ENCODE data around the gene CLCN4.
A peak's percentile ranks its signal among the peaks of the same experiment; 100 is the strongest.

The CLCN4 gene

DNA sequence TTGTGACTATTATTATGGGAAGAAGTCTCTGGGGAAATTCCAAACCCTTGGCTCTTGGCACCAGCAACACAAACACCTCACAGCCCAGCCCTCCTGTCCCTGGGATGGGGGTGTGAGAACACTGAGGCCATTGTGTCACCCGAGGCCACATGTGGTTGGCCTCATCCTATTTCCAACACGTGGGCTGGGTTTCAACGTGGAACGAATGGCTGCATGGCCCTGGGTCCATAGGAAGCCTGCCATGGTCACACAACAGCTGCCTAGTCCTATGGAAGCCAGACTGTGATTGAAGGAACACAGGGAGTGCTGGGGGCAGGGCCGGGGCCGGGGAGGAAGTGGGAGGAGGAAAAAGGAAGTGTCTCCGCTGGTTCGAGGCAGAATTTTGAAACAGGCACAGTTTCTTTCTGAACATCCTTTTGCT, 10.0 kb downstream of the CLCN4 start:
- peak; percentile 3 to 17 for DNase-seq (ENCODE audit: low read depth in 2 of 2)

DNA sequence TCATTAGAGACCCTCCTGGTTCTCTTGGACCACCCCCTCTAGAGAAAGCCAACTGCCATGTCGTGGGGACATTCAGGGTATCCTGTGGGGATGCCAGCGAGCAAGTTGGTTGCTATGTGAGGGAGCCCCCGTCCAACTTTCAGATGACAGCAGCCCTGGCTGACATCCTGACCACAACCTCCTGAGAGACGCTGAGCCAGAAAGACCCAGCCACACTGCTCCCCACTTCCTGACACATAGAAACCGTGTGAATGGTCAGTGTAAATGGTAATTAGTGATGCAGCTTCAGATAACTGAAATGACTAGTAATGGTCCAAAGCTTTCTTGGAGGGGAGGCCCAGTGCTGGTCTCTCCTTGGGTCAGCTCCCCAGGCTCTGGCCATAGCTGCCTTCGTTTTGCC, 10.8 kb downstream of the CLCN4 start:
- no peak for DNase-seq (ENCODE audit: low read depth in 2 of 2)

DNA sequence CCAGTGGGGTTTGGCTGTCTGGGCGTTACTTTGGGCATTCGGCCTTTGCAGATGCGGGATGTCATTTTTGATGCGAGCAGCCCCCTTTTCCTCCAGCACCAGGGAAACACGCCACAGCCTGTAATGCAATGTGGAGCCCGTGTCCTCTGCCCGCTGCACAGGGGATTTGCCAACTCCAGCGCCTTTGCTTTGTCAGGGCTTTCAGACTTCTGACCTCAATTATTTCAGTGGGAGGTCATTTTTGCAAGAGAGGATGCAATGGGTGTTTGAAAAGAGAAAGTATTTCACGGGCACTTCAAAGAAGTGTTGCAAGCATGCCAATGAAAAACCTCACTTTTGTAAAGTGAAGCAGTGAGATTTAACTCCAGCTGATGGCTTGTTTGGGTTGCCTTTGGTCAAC, 11.5 kb downstream of the CLCN4 start:
- no peak for DNase-seq (ENCODE audit: low read depth in 2 of 2)

DNA sequence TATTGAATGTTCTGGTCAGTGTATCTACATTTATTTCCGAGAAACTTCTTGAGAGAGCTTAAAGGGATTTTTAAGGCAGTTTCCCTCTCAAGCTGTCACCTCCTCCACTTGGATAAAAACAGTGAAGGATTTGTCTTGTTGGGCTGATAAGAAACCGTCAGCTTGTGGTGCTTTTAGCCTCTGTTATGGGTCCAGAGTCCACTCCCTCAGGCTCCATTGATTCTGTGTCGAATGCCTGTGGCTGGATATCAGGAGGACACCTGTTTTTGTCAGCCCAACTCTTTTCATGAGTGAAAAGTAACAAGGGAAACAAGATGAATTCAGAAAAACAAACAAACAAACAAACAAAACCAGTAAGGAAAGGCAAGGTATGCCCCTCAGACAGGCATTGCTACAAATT, 12.4 kb downstream of the CLCN4 start:
- no peak for DNase-seq (ENCODE audit: low read depth in 2 of 2)

DNA sequence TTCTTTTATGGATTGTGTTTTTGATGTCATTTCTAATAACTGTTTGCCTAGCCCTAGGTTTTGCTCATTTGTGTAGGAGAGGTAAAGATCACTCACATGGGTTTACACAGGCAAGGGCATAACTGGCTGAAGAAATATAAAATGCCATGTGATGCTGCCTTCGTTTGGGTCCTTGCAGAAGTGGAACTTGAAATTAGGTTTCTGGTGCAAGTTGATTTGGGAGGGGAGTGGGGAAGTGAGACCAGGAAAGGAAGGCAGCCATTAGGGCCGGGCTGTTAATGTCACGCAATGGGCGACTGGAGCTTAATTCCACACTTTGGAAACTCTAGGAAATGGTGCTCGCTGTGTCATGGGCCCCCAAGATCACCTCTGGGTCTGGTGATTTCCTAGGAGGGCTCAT, 14.5 kb downstream of the CLCN4 start:
- DNase-seq (ENCODE audit: low read depth in 2 of 2): no peak

DNA sequence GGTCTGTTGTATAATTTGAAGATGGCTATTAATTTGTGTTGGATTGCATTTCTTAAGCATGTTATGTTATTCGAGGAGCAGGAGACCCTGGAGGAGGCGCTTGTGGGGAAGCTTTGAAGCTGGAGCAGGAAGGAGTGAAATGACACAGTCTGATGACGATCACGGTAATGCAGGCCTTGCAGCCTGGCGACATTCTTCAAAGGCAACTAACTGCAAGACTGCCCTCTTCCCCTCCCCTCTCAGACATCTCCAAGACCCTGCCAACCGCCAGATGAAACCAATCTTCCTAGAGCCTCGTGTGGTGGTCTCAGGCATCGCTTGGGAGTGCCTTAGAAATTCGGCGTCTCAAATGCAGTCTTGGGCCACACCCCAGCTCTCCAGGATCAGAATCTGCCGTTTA, 16.1 kb downstream of the CLCN4 start:
- no peak for DNase-seq (ENCODE audit: low read depth in 2 of 2)

DNA sequence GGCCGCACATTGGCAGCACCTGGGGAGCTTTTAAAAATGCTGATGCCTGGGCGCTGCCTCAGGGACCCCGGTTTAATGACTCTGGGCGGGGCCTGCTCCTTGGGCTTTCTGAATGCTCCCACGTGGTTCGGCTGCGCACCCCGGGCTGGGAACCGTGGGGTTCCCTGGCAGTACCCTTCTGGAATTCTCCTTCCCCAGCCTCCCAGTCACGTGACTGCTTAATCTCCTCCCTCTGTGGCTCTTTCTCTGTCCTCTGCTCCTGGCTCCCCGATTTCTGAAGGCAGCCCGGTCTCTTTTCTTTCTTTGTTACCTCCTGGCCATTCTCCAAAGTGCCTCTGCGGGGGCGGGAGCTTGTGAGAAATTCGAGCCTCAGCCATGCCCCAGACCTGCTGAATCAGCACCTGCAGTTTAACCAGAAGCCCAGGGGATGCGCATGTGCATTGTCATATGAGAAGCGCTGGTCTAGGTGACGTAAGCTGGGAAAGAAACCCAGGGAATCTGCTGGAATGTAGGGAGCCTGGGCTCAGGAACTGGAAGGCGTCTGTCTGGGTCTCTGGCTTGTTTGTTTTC, 16.6 kb downstream of the CLCN4 start:
- DNase-seq (ENCODE audit: low read depth in 2 of 2): no peak

DNA sequence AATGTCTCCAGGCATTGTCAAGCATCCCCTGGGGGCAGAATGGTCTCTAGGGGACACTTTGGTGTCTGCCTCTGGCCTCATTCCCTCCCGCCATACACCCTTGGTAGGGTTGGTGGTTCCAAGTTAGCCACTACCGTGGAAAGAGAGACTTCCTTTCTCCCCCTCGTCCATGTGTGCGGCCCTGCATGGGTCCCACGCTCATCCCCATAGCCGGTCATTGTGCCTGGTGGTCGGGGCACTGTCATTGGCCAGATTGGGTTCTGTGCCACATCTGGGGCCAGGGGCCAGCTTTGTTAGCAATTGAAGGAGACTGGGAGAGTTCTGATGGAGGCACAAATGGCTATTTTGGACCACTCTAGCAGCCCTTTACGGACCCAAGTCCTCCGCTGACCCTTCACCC, 17.3 kb downstream of the CLCN4 start:
- DNase-seq (ENCODE audit: low read depth in 2 of 2): no peak

DNA sequence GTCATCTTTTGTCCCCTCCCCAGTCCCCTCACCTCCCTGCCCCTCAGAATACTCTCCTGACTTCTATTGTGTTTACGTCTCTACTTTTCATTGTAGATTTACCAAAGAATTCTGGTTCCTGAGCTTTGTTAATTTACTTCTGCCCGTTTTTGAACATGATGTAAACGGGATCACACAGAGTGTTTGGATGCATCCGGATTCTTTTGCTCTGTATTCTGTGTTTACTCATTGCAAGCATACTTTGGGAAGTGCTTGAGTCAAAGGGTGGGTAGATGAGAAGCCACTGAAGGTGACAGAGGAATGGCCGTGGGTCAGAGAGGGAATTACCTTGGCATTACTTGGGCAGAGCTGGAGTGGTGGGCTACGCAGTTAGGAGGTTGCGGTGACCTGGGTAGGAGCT, 18.0 kb downstream of the CLCN4 start:
- no peak for DNase-seq (ENCODE audit: low read depth in 2 of 2)

DNA sequence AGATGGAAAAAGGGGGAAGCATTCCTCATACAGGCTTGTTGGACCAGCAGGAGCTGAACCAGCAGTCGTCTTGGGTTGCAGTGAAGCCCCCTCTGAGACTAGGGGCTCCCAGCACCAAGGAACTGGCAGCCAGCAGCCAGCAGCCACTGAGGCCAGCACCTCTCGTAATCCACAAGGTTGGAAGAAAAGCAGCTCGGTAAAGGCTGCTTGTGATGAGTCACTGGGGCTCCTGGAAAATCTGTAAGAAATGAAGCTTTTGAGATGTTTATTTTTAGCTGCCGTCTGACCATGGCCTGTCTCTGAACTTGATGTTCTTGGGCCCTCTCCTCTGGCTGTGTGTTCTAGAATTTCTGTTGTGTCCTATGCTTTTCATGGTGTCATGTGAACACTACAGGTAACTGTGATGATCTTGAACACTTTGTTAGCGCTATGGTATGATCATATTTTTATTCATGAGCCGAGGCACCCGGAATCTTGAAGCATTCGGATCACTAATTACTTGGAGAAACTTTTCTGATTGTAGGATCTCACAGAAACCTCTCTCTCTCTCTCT, 18.6 kb downstream of the CLCN4 start:
- DNase-seq (ENCODE audit: low read depth in 2 of 2): no peak

DNA sequence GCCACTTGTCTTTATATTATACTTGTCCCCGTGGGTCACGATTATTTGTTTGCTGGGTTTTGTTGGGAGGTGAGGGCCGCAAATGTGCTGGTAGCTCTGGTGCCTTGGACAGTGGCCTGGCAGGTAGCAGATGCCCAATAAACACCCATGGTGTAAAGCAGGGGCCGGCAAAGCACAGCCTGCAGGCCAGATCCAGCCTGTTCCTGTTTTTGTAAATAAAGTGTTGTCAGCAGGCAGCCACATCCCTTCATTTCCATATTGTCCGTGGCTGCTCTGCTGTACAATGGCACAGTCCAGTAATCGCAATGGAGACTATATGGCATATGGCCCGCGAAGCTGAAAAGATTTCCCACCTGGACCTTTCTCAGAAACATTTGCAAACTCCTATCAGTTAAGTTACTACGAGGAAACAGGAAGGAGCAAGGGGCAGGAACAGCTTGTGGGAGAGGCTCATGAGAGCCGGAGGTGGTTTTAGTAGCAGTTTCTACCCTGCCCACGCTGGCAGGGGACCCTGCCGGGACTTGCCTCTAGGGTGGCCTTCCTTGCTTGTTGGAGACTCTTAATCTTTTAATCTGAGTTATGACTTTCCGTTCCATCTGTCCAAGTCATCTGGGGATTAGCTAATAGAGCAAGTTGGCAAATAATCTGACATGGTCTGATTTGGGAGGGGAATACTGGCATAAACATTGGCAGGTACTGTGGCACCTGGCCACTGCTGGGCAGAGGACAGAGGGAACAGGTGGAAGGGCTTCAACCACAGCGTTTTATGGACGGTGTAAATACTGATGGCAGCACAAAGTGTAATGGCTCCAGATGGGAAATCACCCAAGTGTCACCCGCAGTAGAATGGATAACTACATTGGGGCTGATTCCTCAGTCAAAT, 19.6 kb downstream of the CLCN4 start:
- DNase-seq (ENCODE audit: low read depth in 2 of 2): no peak

DNA sequence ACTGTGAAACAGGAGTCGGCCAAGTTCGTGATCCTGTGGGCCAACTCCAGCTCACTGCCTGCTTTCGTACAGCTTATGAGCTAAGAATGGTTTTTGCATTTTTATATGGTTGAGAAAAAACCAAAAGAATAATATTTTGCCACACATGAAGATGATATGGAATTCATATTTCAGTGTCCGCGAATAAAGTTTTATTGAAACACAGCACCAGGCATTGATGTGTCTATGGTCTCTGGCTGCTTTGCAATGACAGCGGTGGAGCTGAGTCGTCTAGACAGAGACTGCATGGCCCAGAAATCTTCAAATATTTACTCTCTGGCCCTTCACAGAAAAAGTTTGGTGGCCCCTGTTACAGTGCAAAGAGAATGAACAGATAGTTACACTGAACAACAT, 20.2 kb downstream of the CLCN4 start:
- no peak for DNase-seq (ENCODE audit: low read depth in 2 of 2)

DNA sequence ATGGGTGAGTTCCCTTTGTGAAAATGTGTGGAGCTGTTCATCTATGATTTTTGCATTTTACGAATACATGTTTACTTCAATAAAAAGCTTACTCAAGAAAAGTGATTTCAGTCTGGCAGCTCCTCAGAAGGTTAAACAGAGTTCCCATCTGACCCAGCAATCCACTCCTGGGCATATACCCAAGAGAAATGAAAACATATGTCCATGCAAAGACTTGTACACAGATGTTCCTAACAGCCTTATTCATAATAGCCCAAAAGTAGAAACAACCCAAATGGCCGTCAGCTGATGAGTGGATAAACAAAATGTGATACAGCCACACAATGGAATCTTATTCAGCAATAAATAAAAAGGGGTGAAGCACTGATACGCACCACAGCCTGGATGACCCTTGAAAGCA, 20.8 kb downstream of the CLCN4 start:
- no peak for DNase-seq (ENCODE audit: low read depth in 2 of 2)

DNA sequence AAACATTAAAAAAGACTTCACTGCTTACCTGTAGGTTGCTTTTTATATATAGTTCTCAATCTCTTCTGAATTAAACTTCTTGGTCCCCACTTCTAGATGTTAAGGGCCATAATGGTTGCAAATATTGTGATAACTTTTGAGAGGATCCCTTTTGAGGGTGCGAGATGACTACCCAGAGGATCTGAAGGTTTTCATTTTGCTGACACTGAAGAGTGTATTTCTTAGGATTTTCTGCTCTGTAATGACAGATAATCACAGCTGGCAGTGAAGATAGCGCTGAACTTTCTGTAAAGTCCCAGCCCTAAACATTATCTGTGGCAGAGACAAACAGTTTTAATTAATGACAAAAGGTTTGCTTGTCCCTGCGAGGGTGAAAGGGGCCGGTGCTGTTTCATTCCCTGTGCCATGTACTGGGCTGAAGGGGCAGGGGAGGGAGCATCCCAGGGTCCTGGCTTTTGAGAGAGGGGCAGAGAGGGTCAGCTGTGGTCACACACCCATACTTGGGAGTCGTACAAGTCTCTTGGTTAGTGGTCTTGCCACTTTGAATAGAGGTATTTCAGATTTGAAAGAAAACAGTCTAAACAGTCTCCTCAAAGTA, 22.2 kb downstream of the CLCN4 start:
- DNase-seq (ENCODE audit: low read depth in 2 of 2): no peak

DNA sequence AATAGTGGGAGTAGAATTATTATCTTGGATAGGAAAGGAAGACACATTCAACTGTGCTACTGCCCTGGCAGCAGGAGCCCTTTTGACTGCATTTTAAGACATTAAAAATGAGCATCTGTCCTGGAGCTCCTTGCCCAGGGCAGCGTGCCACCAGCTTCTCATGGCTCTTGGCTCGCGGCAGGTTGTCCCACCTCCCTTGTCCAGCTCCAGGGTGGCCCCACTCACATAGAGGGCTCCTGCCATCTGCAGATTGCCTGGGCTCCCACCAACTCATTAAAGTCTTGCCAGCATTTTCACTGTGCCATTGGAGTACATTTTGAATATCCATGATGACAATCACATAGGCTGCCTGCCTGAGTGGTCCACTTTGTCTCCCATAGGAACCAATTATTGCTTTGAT, 27.0 kb downstream of the CLCN4 start:
- no peak for DNase-seq (ENCODE audit: low read depth in 2 of 2)

DNA sequence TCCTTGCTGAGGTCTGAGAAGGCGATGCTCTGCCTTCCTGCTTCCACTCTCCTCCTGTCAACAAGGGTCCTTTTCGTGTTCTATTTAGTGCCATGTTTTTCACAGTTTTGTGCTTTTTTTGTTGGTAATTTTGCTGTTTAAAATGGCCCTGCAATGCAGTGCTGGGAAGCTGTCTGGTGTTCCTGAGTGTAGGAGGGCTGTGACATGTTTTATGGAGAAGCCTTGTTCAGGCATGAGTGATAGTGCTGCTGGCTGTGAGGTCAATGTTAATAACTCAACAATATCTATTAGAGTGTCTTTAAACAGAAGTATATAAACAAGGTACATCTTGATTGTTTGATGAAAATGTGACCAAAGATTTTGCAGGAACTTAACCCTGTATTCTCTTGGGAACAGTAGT, 27.6 kb downstream of the CLCN4 start:
- no peak for DNase-seq (ENCODE audit: low read depth in 2 of 2)

DNA sequence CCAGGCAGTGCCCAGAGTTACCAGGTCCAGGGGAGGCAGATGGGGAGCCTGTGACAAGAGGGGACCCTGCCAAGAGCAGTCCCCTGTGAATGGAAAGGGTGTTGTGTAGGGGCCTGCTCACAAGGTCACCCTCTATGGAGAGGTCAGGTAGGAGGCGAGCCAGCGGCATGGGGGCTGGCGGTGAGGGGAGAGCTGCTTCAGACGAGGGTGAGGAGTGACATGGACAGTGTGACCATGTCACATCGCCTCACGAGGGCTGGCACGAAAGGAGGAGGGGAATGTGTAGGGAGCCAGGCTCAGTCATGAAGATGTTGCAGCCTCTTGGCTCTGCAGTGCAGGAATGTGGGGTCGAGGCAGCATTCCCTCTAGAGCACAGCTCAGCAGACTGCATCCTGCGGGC, 29.6 kb downstream of the CLCN4 start:
- DNase-seq (ENCODE audit: low read depth in 2 of 2): no peak

DNA sequence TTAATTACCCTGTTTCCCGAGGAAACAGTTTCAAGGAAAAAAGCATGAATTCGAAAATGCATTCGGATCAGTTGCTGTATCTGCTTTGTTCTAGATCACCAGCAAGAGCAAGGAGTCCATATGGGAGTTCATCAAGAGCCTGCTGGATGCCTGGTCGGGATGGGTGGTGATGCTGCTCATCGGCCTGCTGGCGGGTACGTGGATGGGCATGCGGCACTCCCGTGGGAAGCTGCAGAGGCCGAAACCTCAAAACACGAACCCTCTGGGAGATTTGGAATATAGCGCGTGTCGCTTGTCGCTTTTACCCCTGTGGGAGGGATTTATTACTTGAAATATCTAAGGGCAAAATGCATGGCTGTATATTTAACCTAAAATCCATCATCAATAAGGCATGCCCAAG, 30.6 kb downstream of the CLCN4 start:
- DNase-seq (ENCODE audit: low read depth in 2 of 2): no peak

DNA sequence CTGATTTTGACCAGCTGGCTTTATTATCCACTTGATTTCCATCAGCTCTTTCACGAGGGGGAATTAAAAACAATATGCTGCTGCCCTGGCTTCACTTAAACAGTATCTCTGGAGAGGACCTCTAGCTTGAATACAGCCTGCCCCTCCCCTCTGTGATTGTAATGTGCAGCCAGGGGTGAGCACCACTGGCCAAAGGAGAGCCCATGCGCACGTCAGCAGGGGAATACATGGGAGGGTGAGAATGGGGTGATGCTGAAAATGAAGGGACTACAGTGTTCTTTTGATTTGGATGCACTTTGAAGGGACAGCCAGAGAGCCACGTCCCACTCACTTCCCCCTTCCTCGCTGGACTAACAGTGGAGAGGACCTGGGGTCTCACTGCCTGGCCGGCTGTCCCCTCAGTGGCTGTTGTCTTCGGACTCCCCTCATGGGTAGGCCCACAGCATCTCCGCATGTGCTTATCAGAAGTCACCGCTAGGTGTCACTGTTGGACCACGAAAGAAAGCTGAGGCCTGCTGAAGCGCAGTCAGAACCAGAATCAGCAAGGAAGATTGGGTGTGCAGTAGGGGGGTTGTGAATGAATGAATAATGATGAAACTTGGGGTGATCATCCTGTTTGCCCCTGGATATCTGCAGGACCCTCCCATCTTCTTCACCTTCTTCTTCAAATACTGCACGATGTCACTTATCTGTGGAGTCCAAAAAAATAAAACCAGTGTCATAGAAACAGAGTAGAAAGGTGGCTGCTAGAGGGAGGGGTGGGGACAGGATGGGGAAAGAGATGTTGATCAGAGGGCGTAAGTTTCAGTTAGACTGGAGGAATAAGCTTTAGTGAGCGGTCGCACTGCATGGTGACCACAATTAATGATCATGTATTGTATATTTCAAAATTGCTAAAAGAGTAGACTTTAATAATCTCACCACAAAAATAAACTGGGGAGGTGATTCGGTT, 32.8 kb downstream of the CLCN4 start:
- peak; percentile 36 to 46 for DNase-seq (ENCODE audit: low read depth in 2 of 2)

DNA sequence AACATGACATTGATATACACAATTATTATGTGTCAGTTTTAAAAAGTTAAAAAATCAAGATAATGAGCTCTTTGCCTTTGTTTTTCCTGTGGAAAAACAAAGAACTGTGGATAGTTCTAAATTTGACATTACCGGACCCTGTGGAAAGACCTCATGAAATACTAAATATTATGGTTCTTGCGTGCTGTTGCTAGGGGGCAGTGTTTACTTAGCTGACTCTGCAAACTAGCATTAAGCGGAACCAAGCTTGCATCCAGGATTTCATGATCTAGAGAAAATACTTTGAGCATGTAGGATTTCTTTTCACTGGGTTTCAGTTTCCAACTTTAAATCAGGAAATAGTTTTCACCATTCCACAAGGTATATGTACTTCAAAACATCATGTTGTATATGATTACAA, 33.6 kb downstream of the CLCN4 start:
- no peak for DNase-seq (ENCODE audit: low read depth in 2 of 2)

DNA sequence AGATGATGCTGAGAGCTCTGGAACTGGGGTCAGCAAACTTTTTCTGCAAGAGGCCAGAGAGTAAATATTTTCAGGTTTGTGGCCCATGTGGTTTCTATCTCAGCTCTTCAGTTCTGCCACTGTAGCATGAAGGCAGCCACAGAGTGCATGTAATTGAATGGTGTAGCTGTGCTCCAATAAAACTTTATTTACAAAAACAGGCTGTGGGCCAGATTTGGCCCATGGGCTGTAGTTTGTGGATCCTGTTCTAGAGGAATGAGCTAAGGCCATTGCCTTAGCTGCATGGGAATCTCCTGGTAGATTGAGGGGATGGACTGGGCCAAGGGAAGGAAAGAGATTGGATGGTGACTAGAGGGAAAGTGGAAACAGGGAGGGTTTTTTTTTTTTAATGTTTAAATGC, 36.8 kb downstream of the CLCN4 start:
- DNase-seq (ENCODE audit: low read depth in 2 of 2): no peak

DNA sequence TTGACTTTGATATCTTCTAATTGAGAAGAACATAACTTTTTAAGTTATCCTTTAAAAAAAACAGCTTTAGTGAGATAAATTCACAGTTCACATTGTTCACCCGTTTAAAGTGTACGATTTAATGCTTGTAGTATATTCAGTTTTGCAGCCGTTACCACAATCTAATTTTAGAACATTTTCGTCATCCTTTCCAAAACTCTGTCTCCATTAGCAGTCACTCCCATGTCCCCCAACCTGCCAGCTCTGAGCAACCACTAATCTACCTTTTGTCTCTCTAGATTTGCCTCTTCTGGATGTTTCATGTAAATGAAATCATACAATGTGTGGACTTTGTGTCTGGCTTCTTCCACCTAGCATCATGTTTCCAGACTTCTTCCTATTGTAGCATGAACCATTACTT, 38.6 kb downstream of the CLCN4 start:
- DNase-seq (ENCODE audit: low read depth in 2 of 2): no peak
